GM12801 (cell line): ENCODE data around the gene USP20.

Experiments used
- CTCF ChIP-seq: IDR thresholded peaks from one replicate; pipeline ENCODE4 v1.5.1; 2011; ENCODE audit warnings: control low read depth; ENCODE audit not compliant: insufficient read length; ENCODE audit errors: extremely low read depth

Gene USP20

GRCh38 chr9:129923589-129923988 is 88.3 kb downstream of the USP20 start:
- no peak for TF ChIP-seq CTCF

GRCh38 chr9:129929496-129930125 is 94.4 kb downstream of the USP20 start:
- TF ChIP-seq CTCF = no peak

GRCh38 chr9:129930743-129931142 is 95.5 kb downstream of the USP20 start:
- no peak for TF ChIP-seq CTCF
